Measurements from ENCODE around the gene ARFGAP3.

ARFGAP3 gene

DNA sequence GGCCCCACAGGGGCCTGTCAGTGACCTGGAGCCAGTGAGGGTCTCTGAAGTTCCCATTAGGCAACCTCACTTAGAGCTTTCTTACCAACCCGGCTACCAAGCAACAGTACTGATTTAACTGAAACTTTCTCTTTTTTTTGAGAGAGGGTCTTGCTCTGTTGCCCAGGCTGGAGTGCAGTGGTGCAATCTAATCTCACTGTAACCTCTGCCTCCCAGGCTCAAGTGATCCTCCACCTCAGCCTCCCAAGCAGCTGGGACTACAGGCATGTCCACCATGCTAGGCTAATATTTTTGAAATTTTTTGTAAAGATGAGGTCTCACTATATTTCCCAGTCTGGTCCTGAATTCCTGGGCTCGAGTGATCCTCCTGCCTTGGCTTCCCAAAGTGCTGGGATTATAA, 42.5 kb downstream of the ARFGAP3 start:
- DNase-seq, result no peak

DNA sequence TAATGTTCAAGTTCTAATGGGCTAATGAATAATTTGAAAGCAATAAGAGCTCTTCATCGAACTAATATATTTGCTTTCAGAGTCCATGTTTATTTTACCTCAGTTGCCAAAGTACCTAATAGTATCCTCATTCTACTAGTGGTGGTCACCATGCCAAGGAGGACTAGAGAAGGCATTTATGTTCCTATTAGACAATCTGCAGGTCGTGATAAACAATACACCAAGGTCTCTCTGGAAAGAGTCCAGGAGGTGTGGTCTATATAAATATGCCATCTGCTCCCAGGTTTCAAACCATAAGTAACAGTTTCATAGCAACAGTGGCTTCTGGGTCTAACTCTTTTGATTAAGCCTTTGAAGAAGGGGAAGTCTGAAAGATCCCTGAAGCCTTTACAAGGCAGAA, 42.9 kb downstream of the ARFGAP3 start:
- no peak for DNase-seq

DNA sequence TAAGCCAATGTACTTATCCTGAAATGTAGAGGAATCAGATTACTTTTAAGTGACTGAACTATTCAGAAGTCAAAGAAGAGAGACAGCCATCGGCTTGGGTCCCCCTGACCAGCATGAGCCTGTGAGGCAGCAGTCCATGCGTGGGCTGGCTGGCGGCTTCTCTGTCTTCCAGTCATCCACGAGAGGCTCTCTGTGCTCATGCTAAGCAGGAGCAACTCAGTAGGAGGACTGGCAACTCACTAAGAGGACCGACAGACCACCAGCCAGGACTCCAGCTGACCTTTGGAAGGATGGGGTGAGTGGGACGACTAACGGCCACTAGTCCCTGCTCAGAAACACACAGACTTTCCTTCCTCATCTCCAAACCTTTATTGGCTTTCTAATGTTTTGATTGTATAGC, 43.6 kb downstream of the ARFGAP3 start:
- DNase-seq, result no peak

DNA sequence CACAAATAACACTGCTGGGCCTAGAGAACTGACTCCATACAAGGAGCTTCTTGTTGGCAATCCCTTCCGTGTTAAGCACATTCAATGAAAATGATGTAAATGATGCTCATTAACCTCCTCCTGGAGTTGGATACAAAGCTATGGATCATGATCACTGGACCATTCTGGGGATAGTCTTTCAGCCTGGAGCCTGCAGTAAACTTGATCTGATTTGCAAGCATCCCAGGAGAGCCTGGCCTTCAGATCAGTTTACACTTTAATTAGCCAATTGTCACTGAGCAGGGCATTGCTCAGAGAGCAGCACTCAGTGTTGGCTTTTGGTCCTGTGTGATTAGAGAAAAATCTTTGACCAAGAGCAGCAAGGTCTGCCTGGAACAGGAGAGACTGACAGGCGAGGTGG, 45.6 kb downstream of the ARFGAP3 start:
- DNase-seq, result no peak

DNA sequence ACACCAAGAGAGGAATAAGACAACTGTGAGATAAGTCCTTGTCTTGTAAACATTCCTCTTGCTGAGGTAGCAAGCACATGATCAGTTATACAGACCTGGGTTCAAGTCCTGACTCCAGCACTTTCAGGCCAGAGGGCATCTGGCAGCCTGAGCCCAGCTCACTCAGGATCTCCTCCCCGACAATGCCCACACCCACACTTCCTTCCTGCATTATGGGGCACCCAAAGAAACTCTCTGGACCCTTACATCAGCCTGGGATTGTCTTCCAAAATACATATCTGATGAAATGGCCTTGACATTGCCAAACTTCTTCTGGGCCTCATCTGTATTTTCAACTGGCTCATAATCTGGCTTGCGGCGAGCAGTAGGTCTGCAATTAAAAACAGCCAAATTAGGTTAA, 48.6 kb downstream of the ARFGAP3 start:
- no peak for DNase-seq

DNA sequence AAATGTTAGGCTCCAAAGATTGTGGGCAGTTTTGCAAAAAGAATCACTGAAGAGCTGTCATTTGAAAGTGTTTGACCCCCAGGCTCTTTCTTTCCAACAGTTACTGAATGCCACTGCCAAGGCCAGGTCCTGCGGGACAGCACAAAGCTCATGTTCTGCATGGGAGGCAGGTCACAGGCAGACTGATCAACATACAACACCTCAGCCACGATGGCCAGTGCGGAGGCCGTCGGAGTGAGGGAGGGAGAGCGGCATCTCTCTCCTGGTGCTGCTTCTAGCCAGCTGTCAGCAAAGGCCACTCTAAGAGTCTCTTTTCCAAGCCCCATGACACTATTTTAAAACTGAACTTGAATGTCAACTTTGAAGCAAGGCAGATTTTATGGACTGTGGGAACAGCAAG, 49.9 kb downstream of the ARFGAP3 start:
- no peak for DNase-seq

DNA sequence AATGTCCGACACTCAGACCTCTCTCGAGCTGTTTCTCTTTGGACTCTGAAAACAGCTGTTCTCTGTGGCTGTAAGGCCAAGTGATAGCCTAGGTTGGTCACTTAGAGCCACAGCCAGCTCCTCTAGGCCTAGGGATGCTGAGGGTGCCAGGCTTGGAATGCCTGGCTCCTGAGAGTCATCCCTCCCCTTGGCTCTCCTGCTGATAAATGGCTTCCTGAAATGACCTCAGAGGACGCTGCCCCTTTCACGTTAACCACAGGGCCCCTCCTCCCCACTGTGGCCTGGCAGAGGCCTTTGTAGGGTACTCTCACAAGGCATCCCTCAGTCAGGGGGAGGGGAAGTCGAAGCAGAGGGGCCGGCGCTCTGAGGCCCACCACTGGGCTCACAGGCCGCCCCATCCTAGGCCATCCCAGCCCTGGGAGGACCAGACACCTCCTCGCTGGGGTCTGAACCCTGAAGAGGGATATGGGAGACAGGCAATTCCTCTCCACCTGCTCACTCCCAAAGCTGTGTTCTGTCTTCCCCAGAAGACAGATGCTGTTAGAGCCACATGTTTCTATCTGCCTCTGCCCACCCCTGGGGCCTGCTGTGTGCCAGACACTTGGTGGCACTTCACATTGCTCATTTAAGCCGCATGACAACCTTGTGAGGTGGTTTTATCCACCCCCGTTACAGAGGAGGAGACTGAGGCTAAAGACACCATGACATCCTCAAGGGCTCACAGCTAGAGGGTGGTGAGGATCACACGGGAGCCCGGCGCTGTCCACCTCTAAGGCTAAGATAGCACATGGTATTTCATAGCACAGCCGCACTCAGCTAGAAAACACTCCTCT, 50.9 kb downstream of the ARFGAP3 start:
- DNase-seq, result no peak

DNA sequence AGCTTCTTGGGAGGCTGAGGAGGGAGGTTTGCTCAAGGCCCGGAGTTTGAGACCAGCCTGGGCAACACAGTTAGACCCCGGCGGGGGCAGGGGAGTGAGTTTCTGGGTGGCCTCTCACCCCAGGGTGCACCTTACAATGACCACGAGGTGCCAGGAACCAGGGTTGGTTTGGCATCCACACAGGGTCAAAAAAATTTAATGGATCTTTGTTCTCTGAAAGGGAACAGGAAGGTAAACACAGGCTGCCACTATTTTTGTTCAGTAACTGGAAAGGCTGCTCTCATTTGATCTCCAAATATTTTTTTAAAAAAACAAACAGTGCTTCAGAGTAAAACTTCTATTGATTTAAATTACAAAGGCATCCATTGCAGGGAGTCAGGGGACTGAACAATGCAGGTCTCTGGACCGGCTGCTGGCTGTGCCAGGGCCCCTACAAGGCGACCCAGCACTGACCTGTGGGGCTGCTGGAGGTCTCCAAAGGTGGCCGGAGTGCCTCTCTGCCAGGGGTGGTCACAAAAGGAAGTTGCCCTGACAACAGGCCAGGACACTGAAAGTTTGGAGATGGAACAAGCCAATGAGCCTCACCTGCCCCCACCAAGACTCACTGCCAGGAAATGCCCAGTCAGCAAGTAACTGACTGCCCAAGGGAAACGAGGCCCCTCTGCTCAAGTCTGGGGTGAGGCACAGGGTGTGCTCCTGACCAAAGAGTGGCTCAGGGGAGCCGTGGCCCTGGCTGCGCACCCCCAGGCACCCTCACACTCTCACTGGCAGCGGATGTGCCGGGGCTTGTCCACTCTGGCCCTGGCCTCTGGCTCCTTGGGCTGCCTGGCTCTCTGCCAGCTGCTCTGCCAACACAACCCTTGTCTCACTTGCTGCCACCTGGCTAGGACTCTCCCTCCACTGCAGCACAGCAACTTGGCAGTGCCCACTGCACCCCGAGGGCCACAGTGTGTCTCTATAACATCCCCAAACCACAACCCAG, 51.8 kb downstream of the ARFGAP3 start:
- DNase-seq, result no peak

DNA sequence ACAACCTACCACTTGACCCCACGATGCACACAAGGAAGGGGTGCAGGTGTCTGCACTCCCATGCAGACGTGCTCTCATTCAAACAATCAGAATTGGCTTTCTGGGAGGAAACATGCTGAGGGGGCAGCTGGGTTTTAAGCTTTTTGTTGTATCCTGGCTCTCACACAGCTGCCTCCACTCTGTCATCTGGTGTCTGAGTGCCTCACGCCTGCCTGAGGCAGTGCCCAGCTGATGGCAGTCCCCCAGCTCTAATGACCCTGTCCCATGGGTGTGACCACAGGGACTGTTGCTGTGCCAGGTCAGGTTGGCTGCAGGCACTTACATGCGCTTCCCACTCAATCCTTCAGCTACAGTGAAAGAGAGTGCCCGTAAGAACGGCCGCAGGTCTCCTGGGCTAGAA, 53.7 kb downstream of the ARFGAP3 start:
- no peak for DNase-seq

DNA sequence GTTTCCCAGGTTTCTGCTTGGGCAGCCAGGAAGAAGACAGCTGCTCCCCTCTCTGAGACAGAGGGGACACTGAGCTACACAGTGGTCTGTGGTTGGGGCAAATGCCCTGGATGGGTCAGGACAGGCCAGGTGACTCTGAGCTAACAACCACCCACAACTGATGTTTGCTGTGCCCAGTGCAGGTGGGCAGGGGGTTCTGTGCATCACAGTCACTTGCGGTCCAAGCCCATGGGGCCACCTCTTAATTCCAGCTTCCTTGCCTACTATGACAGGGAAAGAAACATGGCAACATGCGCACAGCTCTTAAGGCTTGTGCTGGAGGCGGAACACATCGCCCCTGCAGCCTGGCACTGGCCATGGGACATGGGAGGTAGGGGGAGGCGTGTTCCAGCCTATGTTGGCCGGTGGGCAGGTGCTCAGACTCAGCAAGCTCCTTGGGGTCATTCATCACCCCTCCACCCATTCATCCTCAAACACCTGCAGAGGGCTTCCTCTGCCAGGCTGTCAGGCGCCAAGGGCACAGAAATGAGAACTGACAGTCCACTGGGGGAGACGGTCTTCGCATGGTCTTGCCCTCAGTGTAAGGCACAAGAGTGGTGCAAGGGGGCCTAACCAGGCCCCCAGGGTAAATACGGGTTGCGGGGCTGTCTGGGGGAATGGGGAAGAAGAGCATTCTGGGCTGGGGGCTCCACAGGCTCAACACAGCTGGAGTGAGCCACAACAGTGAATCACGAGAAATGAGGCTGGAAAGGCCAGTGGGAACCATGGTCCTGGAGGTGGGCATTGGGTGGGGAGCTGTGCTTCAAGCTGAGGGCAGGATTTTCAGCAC, 55.6 kb downstream of the ARFGAP3 start:
- DNase-seq, result no peak

DNA sequence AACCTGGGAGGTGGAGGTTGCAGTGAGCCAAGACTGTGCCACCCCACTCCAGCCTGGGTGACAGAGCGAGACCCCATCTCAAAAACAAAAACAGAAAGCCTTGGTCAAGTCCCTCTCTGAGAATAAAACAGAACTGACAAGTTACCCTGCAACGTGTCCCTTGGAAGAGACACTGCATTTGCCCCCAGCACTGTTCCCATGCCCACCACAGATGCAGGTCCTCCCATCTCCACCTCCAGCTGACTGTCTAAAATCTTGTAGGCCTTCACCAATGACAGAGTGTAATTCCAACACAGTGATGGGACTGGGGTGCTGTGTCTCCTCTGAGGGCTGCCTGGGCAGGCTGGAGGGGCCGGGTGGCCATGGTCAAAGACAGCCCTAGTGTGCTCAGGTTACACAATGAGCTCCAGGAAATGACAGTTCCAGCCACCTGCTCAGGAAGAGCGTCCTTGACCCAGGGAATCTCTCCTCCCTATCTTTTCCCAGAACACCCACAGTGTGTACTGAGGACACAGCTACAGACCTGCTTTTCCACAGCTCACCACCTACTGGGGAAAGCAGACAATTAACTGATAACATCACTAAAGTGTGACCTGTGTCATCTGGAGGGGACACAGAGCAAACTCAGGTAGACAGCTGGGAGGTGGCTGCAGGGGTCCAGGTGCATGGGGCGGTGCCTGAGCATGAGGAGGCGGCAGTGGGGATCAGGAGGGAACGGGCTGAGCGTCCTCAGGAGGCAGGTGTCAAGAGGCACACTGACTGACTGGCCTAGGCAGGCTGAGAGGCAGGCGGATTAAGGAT, 56.4 kb downstream of the ARFGAP3 start:
- no peak for DNase-seq

DNA sequence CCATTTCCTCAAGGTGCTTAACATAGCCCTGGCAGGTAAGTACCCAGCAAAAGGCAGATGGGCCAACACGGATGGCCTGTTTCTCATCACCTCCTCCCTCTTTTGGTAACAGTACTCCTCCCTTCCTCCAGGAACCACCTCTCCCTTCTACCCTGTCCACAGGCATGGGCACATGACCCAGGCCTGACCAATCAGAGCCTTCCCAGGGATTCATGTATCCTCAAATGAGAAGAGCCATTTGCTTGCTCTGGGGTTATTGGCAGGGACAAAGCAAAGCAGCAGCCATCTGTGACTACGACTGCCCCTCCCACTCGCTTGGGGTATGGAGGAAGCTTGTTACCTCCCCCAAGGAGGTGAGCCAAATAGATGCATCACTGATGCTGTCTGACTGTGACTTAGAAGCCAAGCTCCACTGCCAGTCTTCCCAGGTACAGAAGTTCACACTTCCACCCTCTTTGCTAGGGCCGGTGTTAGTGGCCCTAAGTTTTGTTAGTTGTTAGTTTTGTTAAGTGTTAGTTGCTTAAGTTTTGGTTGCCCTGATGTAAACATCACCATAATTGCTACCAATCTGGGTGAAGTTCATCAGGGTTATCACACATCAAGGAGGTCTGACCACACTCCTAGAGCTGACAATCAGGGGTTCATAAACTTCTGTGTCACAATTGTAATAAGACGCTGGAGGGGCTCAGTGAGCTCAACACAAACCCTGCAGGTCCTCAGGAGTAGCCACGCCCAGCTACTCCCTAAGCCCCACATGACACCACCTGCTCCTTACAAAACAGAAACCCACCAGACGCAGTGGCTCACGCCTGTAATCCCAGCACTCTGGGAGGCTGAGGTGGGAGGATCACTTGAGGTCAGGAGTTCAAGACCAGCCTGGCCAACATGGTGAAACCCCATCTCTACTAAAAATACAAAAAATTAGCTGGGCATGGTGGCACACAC, 57.3 kb downstream of the ARFGAP3 start:
- no peak for DNase-seq

DNA sequence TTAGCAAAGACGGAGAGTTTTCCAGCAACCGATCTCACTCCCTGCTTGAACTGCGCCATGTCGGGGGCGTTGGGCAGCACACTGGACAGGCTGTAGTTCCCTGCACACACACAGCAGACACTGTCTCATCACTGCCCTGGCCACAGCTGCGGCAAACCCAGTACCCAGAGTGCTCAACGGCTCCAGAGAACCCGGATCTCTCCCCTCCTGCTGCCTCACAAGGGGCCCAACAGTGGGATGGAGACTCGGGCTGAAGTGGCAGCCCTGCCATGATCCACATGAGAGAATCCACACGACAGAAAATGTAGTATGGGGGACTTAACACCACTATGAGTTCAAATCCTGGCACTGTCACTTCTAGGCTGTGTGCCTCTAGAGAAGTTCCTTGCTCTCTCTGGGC, 58.0 kb downstream of the ARFGAP3 start:
- DNase-seq, result no peak

DNA sequence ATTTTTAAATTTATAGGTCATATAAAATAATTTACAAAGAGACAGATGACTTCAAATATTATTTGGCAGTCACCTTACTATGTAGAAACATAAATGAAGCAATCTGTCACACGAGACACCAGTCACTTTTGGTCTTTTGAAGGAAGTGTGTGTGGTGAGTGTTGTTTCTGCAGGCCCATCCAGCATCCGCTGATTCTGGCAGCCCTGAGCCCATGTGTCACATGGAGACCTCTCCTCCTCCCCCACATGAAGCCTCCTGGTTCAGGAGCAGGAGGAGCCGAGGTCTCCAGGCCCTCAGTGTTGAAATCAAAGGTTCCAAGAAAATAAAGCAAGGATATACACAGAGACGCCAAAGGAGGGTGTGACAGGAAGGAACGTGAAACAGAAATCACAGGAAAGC, 60.1 kb downstream of the ARFGAP3 start:
- no peak for DNase-seq

DNA sequence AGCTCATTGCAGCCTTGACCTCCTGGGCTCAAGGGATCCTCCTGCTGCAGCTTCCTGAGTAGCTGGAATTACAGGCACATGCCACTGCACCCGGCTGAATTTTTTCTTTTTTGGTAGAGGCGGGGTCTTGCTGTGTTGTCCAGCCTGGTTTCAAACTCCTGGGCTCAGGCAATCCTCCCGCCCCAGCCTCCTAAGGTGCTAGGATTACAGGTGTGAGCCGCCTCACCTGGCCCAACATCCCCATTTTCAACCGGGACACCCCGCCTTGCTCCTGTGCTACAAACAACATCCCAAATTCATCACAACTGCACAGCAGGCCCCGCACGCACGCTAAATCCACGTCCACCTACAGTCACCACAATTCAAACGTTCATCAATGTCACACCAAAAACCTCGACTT, 61.0 kb downstream of the ARFGAP3 start:
- no peak for DNase-seq

DNA sequence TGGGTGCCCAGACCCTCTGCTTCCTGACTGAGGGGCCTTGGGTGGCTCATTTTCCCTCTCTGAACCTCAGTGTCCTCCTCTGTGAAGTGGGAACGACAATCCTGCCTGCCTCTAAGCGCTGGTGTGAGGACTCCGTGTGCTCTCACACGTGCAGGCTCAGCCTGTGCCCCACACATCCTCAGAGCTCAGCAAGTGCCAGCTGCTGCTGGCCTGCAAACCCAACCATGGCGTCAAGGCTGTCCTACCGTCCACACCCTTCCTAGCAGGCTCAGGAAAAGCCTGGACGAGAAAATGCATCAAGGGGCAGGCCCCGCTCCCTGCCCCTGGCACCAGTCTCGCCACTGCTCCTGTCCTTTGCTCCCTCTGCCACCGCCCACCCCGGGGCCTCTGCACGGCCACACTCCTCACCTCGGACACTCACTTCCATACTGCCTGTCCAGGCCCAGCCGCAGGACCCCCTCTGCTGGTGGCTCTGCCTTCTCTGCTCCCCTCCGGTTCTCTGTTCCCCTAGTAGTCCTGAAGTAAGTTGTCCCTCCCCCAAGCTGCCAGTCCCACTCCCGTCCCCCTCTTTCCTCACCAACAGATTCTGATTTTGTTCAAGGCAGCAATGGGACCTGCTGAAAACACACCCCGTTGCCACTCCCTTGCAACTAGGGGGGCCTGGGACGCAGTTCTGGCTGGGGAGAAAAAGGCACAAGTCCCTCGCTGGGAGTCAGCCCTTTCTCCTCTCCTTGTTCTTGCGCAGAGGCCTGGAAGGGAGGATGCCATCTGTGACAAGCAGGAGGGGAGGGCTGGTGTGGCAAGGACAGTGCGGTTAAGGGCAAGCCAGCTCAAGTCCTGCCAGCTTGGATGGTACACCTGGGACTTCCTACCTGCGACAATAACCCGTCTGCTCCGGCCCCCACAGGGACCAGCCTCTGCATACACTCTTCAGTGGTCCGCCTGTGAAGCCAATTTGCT, 62.2 kb downstream of the ARFGAP3 start:
- DNase-seq, result no peak

DNA sequence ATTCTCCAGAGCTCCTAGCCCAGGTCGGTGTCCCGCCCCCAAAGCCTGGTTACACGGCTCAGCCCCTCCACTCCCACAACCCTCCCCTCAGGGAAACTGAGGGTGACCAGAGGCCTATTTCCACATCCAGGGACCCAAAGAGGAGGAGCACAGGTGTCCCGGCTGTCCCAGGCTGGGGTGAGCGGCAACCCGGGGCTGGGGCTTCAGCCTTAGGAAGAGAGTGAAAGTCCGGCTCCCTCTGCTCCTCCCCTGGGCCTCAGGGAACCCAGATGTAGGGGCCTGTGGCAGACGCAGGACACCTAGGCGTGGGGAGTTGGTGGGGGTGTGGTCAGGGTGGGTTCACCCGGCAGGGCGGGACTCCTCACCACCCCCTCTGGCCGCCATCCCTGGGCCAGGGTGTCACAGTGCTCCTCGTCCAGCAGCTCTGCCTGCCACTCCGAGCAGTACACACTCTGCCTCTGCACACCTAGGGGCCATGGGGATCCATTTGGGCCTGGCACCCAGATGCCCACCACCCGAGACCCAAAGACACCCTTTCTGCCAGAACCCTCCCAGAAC, 63.1 kb downstream of the ARFGAP3 start:
- no peak for DNase-seq

DNA sequence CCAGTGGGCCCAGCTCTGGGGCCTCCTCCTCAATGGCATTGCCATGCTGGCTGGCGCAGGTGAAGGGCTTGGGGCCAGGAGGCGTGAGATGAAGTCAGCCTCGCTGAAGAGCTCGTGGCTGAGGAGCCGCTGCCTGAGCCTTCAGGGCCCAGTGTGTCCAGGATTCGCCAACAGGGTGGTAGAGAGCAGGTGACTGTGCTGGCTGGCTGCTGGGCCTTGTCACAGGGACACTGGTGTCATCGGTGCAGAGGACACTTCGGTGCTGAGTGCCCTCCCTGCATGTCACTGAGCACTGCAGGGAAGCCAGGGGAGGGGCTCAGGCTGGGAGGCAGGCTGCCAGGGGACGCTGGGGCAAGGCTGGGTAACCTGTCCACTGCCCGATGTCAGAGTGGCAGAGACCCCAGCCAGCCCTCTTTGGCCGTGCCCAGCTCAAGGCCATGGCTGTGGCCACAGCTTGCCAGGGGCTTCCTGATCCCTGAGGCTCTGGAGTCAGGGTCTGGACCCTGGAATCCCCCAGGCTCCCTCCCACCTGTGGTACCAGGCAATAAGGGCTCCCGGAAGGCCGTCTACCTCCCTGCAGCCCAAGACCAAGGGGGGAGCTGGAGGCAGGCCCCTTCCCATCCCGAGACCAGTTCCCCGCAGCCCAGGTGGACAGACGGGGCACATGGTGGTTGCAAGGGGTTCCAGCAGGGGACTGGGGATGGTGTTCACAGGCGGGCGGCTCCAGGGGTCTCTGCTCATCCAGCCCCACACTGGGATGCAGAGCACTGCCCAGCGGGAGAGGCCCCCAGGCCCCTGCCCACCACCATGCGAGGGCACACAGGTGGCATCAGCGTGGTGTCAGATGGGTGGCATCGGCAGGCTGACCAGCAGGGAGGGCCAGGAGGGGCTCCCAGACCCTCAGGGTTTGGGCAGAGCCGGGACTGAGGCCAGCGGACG, 63.9 kb downstream of the ARFGAP3 start:
- DNase-seq, result no peak

Measured in activated CD4-positive, alpha-beta T cell treated with anti-CD3 and anti-CD28 coated beads, Interleukin-2, amount 50 U/mL, for 48 hours (primary cell).